GM21529 (cell line): ENCODE measurements around the gene ADCY10.
"Not testable (repeated sequence)": the region's sequence is repeated elsewhere in the genome, so short reads cannot be mapped to it uniquely, and the experiment has no call there.

Source experiments
- ATAC-seq: cut with Tn5 transposase; IDR thresholded peaks from one replicate; pipeline ENCODE4 v1.9.1; 2021; ENCODE audit not compliant: unreplicated experiment

The ADCY10 gene

GRCh38 chr1:167820684-167821355 lies 93.1 kb downstream of the ADCY10 start:
- ATAC-seq, result no peak

- peak; percentile 85 for ATAC-seq
Measured at GRCh38 chr1:167819849-167820683, 93.9 kb downstream of the ADCY10 start.

GRCh38 chr1:167815650-167816049 lies 98.3 kb downstream of the ADCY10 start:
- no peak for ATAC-seq

GRCh38 chr1:167812972-167813371 lies 101.0 kb downstream of the ADCY10 start:
- no peak for ATAC-seq

- no peak for ATAC-seq
Measured at GRCh38 chr1:167808690-167809089, 105.2 kb downstream of the ADCY10 start.

- ATAC-seq, result no peak
Measured at GRCh38 chr1:167808104-167808503, 105.8 kb downstream of the ADCY10 start.

- not testable (repeated sequence) for ATAC-seq
Measured at GRCh38 chr1:167806676-167807075, 107.3 kb downstream of the ADCY10 start.

GRCh38 chr1:167806235-167806634 lies 107.7 kb downstream of the ADCY10 start:
- not testable (repeated sequence) for ATAC-seq

- no peak for ATAC-seq
Measured at GRCh38 chr1:167805041-167805556, 108.8 kb downstream of the ADCY10 start.

GRCh38 chr1:167803358-167804207 lies 110.4 kb downstream of the ADCY10 start:
- ATAC-seq, result peak; percentile 95

- ATAC-seq, result no peak
Measured at GRCh38 chr1:167802235-167802634, 111.7 kb downstream of the ADCY10 start.

- no peak for ATAC-seq
Measured at GRCh38 chr1:167800251-167800650, 113.7 kb downstream of the ADCY10 start.

- ATAC-seq, result no peak
Measured at GRCh38 chr1:167799747-167800146, 114.2 kb downstream of the ADCY10 start.

- no peak for ATAC-seq
Measured at GRCh38 chr1:167798952-167799351, 115.0 kb downstream of the ADCY10 start.

- no peak for ATAC-seq
Measured at GRCh38 chr1:167797015-167797414, 116.9 kb downstream of the ADCY10 start.

GRCh38 chr1:167795810-167796740 lies 117.9 kb downstream of the ADCY10 start:
- ATAC-seq, result no peak

- ATAC-seq, result no peak
Measured at GRCh38 chr1:167794043-167794442, 119.9 kb downstream of the ADCY10 start.

- ATAC-seq, result no peak
Measured at GRCh38 chr1:167792188-167792565, 121.8 kb downstream of the ADCY10 start.

- no peak for ATAC-seq
Measured at GRCh38 chr1:167791281-167792187, 122.4 kb downstream of the ADCY10 start.
